Right ventricle myocardium superior (tissue), 1 donor: ENCODE results near the gene TPM3. TPM values are rescaled to one million over a fixed set of nuclear protein-coding genes. Genes with fewer than 3 reads are reported as not detected.
"Not testable (repeated sequence)": the region's sequence is repeated elsewhere in the genome, so short reads cannot be mapped to it uniquely, and the experiment has no call there.

Source experiments
- ATAC-seq: fragments of 200-7000 bp; cut with Tn5 transposase; one replicate; pipeline ENCODE4 v1.9.1; 2020; ENCODE audit warnings: mild to moderate bottlenecking; ENCODE audit not compliant: poor library complexity
- DNase-seq: peaks from one replicate; pipeline ENCODE4 v3.0.0-alpha.2; 2020
- intact Hi-C: fragments of 100-400 bp; cut with DNase I; formaldehyde crosslinking; loops from one replicate; pipeline ENCODE4 v1.11.2; 2022
- long read RNA-seq: library from polyadenylated mRNA; unstranded; transcript quantifications from one replicate; pipeline ENCODE4 v2.0.0, GENCODE V29; 2021
- total RNA-seq: library from RNA; stranded (reverse); fragmentation: NEBNext Ultra II Directional; extraction: Animal tissue kit (Norgen Biotek cat#: 25700); gene quantifications from one replicate; pipeline ENCODE4 v1.2.1, GENCODE V29; 2021
- donor health status: DM: no; HTN: yes; CAD: no; lungs with severe emphysema.

Gene TPM3
- 80.9 TPM for total RNA-seq
- long read RNA-seq, transcript TPM3-210 (10 exons, 1,523 nt): minor isoform, 15 of 152 reads
- long read RNA-seq, transcript TPM3-212 (8 exons, 3,131 nt): major isoform, 76 of 152 reads
- long read RNA-seq, transcript TPM3-206 (8 exons, 2,108 nt): minor isoform, 21 of 152 reads
- long read RNA-seq, partial matches to known transcripts: 2 of 152 reads
- long read RNA-seq, other reads (novel, unspliced or antisense): 36 of 152 reads

GRCh38 chr1:154191990-154192461 lies at the start of gene TPM3:
TPM3 (minus strand) TSS chr1:154192100; CDS start chr1:154192018, 82 bp downstream.
- intact Hi-C loops: no loop called here
- ATAC-seq: no peak
- DNase-seq: no peak

GRCh38 chr1:154240294-154240833 lies 48.5 kb upstream of the TPM3 start:
- DNase-seq (no peak), ATAC-seq (no peak)
- intact Hi-C loops: no loop called here

- DNase-seq (no peak), ATAC-seq (no peak)
- intact Hi-C loops: no loop called here
Measured at GRCh38 chr1:154239491-154239890, 47.6 kb upstream of the TPM3 start.

- DNase-seq: no peak
Measured at GRCh38 chr1:154237880-154238506, 46.1 kb upstream of the TPM3 start.

GRCh38 chr1:154237435-154237834 lies 45.5 kb upstream of the TPM3 start:
- DNase-seq (no peak), ATAC-seq (no peak)
- intact Hi-C loops: no loop called here

More at GRCh38 chr1:154237880-154238506, 46.1 kb upstream of the TPM3 start:
- intact Hi-C loops: no loop called here
- ATAC-seq: no peak

- no peak for DNase-seq
- intact Hi-C loops: no loop called here
- ATAC-seq: no peak
Measured at GRCh38 chr1:154236855-154237254, 45.0 kb upstream of the TPM3 start.

GRCh38 chr1:154233127-154233526 lies 41.2 kb upstream of the TPM3 start:
- intact Hi-C loops, DNase-seq, ATAC-seq: not testable (repeated sequence)

GRCh38 chr1:154231112-154231511 lies 39.2 kb upstream of the TPM3 start:
- intact Hi-C loops, ATAC-seq, DNase-seq: not testable (repeated sequence)

- ATAC-seq (no peak), DNase-seq (no peak)
- intact Hi-C loops: no loop called here
Measured at GRCh38 chr1:154225370-154225769, 33.5 kb upstream of the TPM3 start.

- DNase-seq: no peak
- no peak for ATAC-seq
- intact Hi-C loops: no loop called here
Measured at GRCh38 chr1:154223621-154224020, 31.7 kb upstream of the TPM3 start.

GRCh38 chr1:154222918-154223317 lies 31.0 kb upstream of the TPM3 start:
- ATAC-seq: no peak
- no peak for DNase-seq
- intact Hi-C loops: no loop called here

GRCh38 chr1:154222518-154222917 lies 30.6 kb upstream of the TPM3 start:
- ATAC-seq (no peak), DNase-seq (no peak)
- intact Hi-C loops: no loop called here

GRCh38 chr1:154221278-154222001 lies 29.5 kb upstream of the TPM3 start:
- DNase-seq (peak; percentile 75), ATAC-seq (peak; percentile 40)
- intact Hi-C loops: no loop called here

GRCh38 chr1:154220970-154221277 lies 29.0 kb upstream of the TPM3 start:
- no peak for ATAC-seq
- intact Hi-C loops: no loop called here
- DNase-seq: no peak

GRCh38 chr1:154220071-154220969 lies 28.4 kb upstream of the TPM3 start, which contains the start of gene UBAP2L:
UBAP2L (plus strand) TSS chr1:154220955; CDS start chr1:154225124, 4,169 bp downstream.
- intact Hi-C loops: no loop called here
- DNase-seq (peak; percentile 100), ATAC-seq (peak; percentile 97)

GRCh38 chr1:154219541-154219940 lies 27.6 kb upstream of the TPM3 start:
- intact Hi-C loops: no loop called here
- DNase-seq (no peak), ATAC-seq (no peak)

- DNase-seq (no peak), ATAC-seq (no peak)
- intact Hi-C loops: no loop called here
Measured at GRCh38 chr1:154218545-154218944, 26.6 kb upstream of the TPM3 start.

GRCh38 chr1:154213274-154213673 lies 21.4 kb upstream of the TPM3 start:
- intact Hi-C loops: no loop called here

GRCh38 chr1:154212083-154212482 lies 20.2 kb upstream of the TPM3 start:
- ATAC-seq (peak; percentile 85), DNase-seq (peak; percentile 57)
- intact Hi-C loops: no loop called here

More at GRCh38 chr1:154213274-154213673, 21.4 kb upstream of the TPM3 start:
- ATAC-seq (no peak), DNase-seq (no peak)
